Neural cell (in vitro differentiated cells): ENCODE results near the gene UBL4A.
"Not testable (repeated sequence)": the region's sequence is repeated elsewhere in the genome, so short reads cannot be mapped to it uniquely, and the experiment has no call there.

Source experiments
- CTCF ChIP-seq: fragments of 450-650 bp; IDR thresholded peaks from 2 replicates; pipeline ENCODE4 v1.5.1; 2014; ENCODE audit warnings: antibody characterized with exemption, mild to moderate bottlenecking, moderate library complexity; ENCODE audit not compliant: poor library complexity, severe bottlenecking
- EP300 ChIP-seq: fragments of 450-650 bp; conservative IDR thresholded peaks from 2 replicates; pipeline ENCODE4 v1.6.1; 2014; ENCODE audit warnings: antibody characterized with exemption, mild to moderate bottlenecking, moderate library complexity; ENCODE audit not compliant: poor library complexity, severe bottlenecking
- EZH2 ChIP-seq: fragments of 200-600, 300-800 bp; shearing (Covaris generic), sonication (generic); IDR thresholded peaks from 2 replicates; pipeline ENCODE4 v1.6.1; 2014; ENCODE audit warnings: antibody characterized with exemption, low read length, borderline replicate concordance, mild to moderate bottlenecking; ENCODE audit not compliant: insufficient read depth, poor library complexity, severe bottlenecking
- POLR2AphosphoS5 ChIP-seq: IDR thresholded peaks from 2 replicates; pipeline ENCODE4 v1.6.1; 2012
- REST ChIP-seq: IDR thresholded peaks from 2 replicates; pipeline ENCODE4 v1.6.1; 2012; ENCODE audit warnings: borderline replicate concordance
- SMC3 ChIP-seq: fragments of 450-650 bp; conservative IDR thresholded peaks from 2 replicates; pipeline ENCODE4 v1.6.1; 2014; ENCODE audit warnings: antibody characterized with exemption, mild to moderate bottlenecking, moderate library complexity; ENCODE audit not compliant: poor library complexity

GRCh38 chrX:154501423-154501822 is 15.0 kb upstream of the UBL4A start:
- TF ChIP-seq CTCF, EZH2, SMC3, EP300, REST, POLR2AphosphoS5: not testable (repeated sequence)
